ENCODE measurements around the gene ADGRL3. TPM values are rescaled to one million over a fixed set of nuclear protein-coding genes. Genes with fewer than 3 reads are reported as not detected.

ADGRL3 gene
- total RNA-seq, 1 donor from 2014 or later = 2.1 TPM

GRCh38 chr4:61462451-61463326 lies 262.6 kb downstream of the ADGRL3 start:
- no peak for TF ChIP-seq CTCF (IDR thresholded peaks at IDR 0.05; ENCODE audit: insufficient read depth, low read length, poor library complexity, severe bottlenecking)
- Histone ChIP-seq H3K4me3 (ENCODE audit: low read depth, low read length) (no peak overlapping the region), H3K36me3 (ENCODE audit: control insufficient read depth, insufficient read depth, low read length) (no peaks in the 10 kb centered on the region), H3K27me3 (ENCODE audit: control insufficient read depth, insufficient read depth, low read length) (no peaks in the 10 kb centered on the region)
- DNase-seq (ENCODE audit: low read depth) = peak; percentile 49

GRCh38 chr4:61468024-61468720 lies 268.0 kb downstream of the ADGRL3 start:
- H3K4me3 ChIP-seq (ENCODE audit: low read depth, low read length) = no peak overlapping the region
- no peak for TF ChIP-seq CTCF (IDR thresholded peaks at IDR 0.05; ENCODE audit: insufficient read depth, low read length, poor library complexity, severe bottlenecking)
- peak; percentile 89 for DNase-seq (ENCODE audit: low read depth)
- H3K27me3 ChIP-seq (ENCODE audit: control insufficient read depth, insufficient read depth, low read length) = no peaks in the 10 kb centered on the region
- H3K36me3 ChIP-seq (ENCODE audit: control insufficient read depth, insufficient read depth, low read length) = no peaks in the 10 kb centered on the region

DNA sequence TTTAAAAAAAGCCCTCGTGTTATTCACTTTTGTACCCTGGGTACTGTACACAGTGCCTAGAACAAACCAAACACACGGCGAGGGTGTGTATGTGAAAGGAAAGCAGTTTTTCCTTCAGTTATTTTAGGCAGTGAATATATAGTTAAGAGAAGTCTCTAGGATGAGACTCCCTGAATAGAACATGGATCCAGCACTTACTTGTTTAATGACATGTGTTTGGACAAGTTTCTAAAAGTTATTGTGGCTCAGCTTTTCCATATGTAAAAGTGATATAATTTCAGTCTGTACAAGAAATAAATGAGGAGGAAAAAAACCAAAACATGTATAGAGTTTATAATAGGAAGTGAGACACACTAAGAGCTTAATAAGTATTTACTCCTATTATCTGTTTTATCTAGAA lies 273.2 kb downstream of the ADGRL3 start:
- Histone ChIP-seq H3K4me3 (ENCODE audit: low read depth, low read length) (no peak overlapping the region), H3K36me3 (ENCODE audit: control insufficient read depth, insufficient read depth, low read length) (no peaks in the 10 kb centered on the region), H3K27me3 (ENCODE audit: control insufficient read depth, insufficient read depth, low read length) (no peaks in the 10 kb centered on the region)
- DNase-seq (ENCODE audit: low read depth) = no peak
- no peak for TF ChIP-seq CTCF (IDR thresholded peaks at IDR 0.05; ENCODE audit: insufficient read depth, low read length, poor library complexity, severe bottlenecking)

DNA sequence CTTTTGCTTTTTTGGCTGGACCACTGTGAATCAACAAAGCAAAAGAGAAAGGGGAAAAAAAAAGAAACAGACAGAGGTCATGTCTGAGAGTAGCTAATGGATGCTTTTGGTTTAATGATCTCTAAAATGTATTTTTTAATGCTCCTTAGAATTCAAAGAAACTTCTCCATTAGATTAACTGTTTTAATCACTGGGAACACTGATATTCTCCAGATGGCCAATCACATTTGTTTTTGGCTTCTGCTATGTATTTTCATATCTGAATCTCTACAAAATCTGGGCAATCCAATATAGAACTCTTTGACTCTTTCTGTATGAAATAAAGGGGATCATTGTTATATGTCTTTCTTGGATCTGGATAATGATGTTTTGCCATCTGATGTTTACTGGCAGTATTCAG lies 278.2 kb downstream of the ADGRL3 start:
- no peak overlapping the region for H3K4me3 ChIP-seq (ENCODE audit: low read depth, low read length)
- H3K36me3 ChIP-seq (ENCODE audit: control insufficient read depth, insufficient read depth, low read length) = no peaks in the 10 kb centered on the region
- TF ChIP-seq CTCF (IDR thresholded peaks at IDR 0.05; ENCODE audit: insufficient read depth, low read length, poor library complexity, severe bottlenecking) = no peak
- no peaks in the 10 kb centered on the region for H3K27me3 ChIP-seq (ENCODE audit: control insufficient read depth, insufficient read depth, low read length)
- no peak for DNase-seq (ENCODE audit: low read depth)

DNA sequence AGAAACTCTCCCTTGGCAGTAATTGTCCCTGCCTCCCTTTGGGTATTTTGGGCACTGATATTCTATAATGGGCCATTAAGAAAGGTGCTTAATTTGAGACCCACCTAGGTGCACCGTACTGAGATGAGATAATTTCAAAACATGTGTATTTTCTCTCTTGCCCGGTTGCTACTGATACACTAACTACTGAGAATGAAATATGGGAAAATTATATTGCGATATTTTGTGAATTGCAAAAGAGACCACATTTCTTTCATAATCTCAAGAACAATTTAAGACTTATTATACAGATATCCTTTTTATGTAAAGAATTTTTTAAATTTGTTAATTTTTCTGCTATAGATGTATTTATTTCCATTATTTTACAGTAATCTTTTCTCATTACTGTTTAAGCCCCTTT lies 284.9 kb downstream of the ADGRL3 start:
- no peak for DNase-seq (ENCODE audit: low read depth)
- Histone ChIP-seq H3K27me3 (ENCODE audit: control insufficient read depth, insufficient read depth, low read length) (no peaks in the 10 kb centered on the region), H3K4me3 (ENCODE audit: low read depth, low read length) (no peak overlapping the region), H3K36me3 (ENCODE audit: control insufficient read depth, insufficient read depth, low read length) (no peaks in the 10 kb centered on the region)
- TF ChIP-seq CTCF (IDR thresholded peaks at IDR 0.05; ENCODE audit: insufficient read depth, low read length, poor library complexity, severe bottlenecking) = no peak
